Astrocyte (in vitro differentiated cells and primary cell): ENCODE measurements around the gene WDR81. TPM values are rescaled to one million over a fixed set of nuclear protein-coding genes. Genes with fewer than 3 reads are reported as not detected.
A peak's percentile ranks its signal among the peaks of the same experiment; 100 is the strongest.

Experiments used
- DNase-seq: peaks from one replicate; pipeline ENCODE4 v3.0.0-alpha.2; 2010; ENCODE audit warnings: low read depth
- FAIRE-seq: peaks from 2 replicates; lab custom pipeline; 2011; peaks lifted over from hg19 to GRCh38; lab: Jason Lieb, UNC
- H2AFZ ChIP-seq: 2 replicates; pipeline ENCODE4 v1.6.0; 2012; ENCODE audit warnings: low read depth, low read length, inconsistent platforms
- H3K27ac ChIP-seq: 2 replicates; pipeline ENCODE4 v1.5.1; 2011; ENCODE audit warnings: low read depth, low read length, inconsistent platforms
- H3K27me3 ChIP-seq: 2 replicates; pipeline ENCODE4 v1.6.0; 2011; ENCODE audit warnings: low read length, inconsistent platforms; ENCODE audit not compliant: insufficient read depth
- H3K36me3 ChIP-seq: 2 replicates; pipeline ENCODE4 v1.5.1; 2011; ENCODE audit warnings: low read length, inconsistent platforms; ENCODE audit not compliant: insufficient read depth
- H3K4me1 ChIP-seq: 2 replicates; pipeline ENCODE4 v1.5.1; 2011; ENCODE audit warnings: low read length, inconsistent platforms; ENCODE audit not compliant: insufficient read depth
- H3K4me2 ChIP-seq: 2 replicates; pipeline ENCODE4 v1.6.0; 2012; ENCODE audit warnings: low read length, inconsistent platforms
- H3K4me3 ChIP-seq: 2 replicates; pipeline ENCODE4 v1.5.1; 2011; ENCODE audit warnings: low read depth, mild to moderate bottlenecking, low read length, inconsistent platforms; ENCODE audit not compliant: insufficient read depth
- H3K79me2 ChIP-seq: 2 replicates; pipeline ENCODE4 v1.6.0; 2012; ENCODE audit warnings: mild to moderate bottlenecking, low read length, inconsistent platforms; ENCODE audit not compliant: insufficient read depth
- H3K9ac ChIP-seq: 2 replicates; pipeline ENCODE4 v1.6.0; 2012; ENCODE audit warnings: mild to moderate bottlenecking, low read length, inconsistent platforms
- H3K9me3 ChIP-seq: 2 replicates; pipeline ENCODE4 v1.5.1; 2012; ENCODE audit warnings: low read depth, mild to moderate bottlenecking, low read length, inconsistent platforms; ENCODE audit not compliant: insufficient read depth
- H4K20me1 ChIP-seq: 2 replicates; pipeline ENCODE4 v1.6.0; 2012; ENCODE audit warnings: low read length, inconsistent platforms; ENCODE audit not compliant: insufficient read depth
- H3K27ac Mint-ChIP-seq: one replicate; pipeline ENCODE4 v1.8.0; 2021; ENCODE audit warnings: mild to moderate bottlenecking, mixed read lengths; ENCODE audit not compliant: unreplicated experiment
- H3K27me3 Mint-ChIP-seq: one replicate; pipeline ENCODE4 v1.8.0; 2021; ENCODE audit warnings: low read depth, mixed read lengths; ENCODE audit not compliant: unreplicated experiment
- H3K36me3 Mint-ChIP-seq: one replicate; pipeline ENCODE4 v1.8.0; 2021; ENCODE audit warnings: low read depth, mixed read lengths; ENCODE audit not compliant: unreplicated experiment
- H3K4me1 Mint-ChIP-seq: one replicate; pipeline ENCODE4 v1.8.0; 2021; ENCODE audit warnings: low read depth, mixed read lengths; ENCODE audit not compliant: unreplicated experiment
- H3K4me3 Mint-ChIP-seq: one replicate; pipeline ENCODE4 v1.8.0; 2021; ENCODE audit warnings: mild to moderate bottlenecking, moderate library complexity, mixed read lengths; ENCODE audit not compliant: unreplicated experiment
- H3K9me3 Mint-ChIP-seq: one replicate; pipeline ENCODE4 v1.8.0; 2021; ENCODE audit warnings: mild to moderate bottlenecking, mixed read lengths; ENCODE audit not compliant: unreplicated experiment
- EZH2 ChIP-seq: IDR thresholded peaks from 2 replicates; pipeline ENCODE4 v1.6.1; 2012; ENCODE audit warnings: mild to moderate bottlenecking, low read length, inconsistent platforms; ENCODE audit not compliant: insufficient read depth
- total RNA-seq: library from RNA; stranded (reverse); gene quantifications from 2 replicates; pipeline ENCODE4 v1.2.1, GENCODE V29; 2021
- TF ChIP-seq, protein P1 (sequence below): IDR thresholded peaks from 2 replicates; pipeline ENCODE4 v1.5.1; 2011; ENCODE audit warnings: low read depth, mild to moderate bottlenecking, inconsistent platforms, low read length, moderate library complexity; ENCODE audit not compliant: insufficient read depth

Gene WDR81
- total RNA-seq, 1 donor from 2014 or later = 12.3 TPM

DNA sequence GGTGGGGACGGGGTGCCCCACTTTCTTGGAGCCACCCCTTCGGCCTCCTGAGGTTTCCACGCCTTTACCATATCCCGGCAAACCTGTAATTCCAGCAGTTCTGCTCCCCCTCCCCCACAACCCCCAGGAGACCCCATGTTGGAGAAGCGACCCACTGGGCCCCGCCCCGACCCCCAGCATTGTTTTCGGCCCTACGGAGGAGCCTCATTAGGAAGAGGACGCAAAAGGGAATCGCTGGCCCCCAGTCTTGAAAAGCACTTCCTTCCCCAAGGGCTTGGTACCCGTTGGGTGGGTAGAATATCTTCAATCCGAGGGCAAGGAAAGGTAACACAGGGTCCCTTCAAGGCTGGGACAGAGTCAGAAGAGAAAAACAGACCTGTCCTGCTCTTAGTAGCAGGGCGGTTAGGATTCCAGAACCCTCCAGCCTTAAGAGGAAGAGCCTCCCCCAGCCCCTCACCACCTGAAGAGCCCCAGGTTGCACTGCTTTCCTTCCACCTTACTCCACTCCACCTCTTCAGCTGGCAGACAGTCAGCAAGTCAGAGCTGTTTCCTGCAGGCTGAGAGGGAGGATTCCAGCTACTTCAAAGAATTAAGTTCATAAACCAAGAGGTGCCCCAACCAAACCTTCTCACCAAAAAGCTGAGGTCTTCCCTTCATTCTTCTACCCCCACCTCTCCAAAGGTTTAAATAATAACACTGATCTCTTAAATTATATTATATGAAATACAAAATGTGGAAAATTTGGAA lies 13.5 kb upstream of the WDR81 start:
- FAIRE-seq (no peak), DNase-seq (no peak)
- Histone ChIP-seq H3K27ac (peak overlapping the region; percentile 11), H2AFZ (no peak overlapping the region), H3K4me1 (peaks cover 23% of the 10 kb centered on the region), H3K27me3 (no peaks in the 10 kb centered on the region), H3K79me2 (peaks cover 53% of the 10 kb centered on the region), H3K9ac (peak overlapping the region; percentile 68), H3K4me2 (peak overlapping the region; percentile 97), H3K4me3 (peak overlapping the region; percentile 60), H3K9me3 (no peaks in the 10 kb centered on the region), H4K20me1 (peaks cover 58% of the 10 kb centered on the region), H3K36me3 (peaks cover 31% of the 10 kb centered on the region)
- Mint-ChIP-seq H3K9me3 (no peaks in the 10 kb centered on the region), H3K27ac (peak overlapping the region; percentile 66), H3K27me3 (no peaks in the 10 kb centered on the region), H3K4me1 (peaks cover 25% of the 10 kb centered on the region), H3K36me3 (peaks cover 22% of the 10 kb centered on the region), H3K4me3 (peak overlapping the region; percentile 96)
- TF ChIP-seq EZH2 = no peak
- TF ChIP-seq, protein P1, sequence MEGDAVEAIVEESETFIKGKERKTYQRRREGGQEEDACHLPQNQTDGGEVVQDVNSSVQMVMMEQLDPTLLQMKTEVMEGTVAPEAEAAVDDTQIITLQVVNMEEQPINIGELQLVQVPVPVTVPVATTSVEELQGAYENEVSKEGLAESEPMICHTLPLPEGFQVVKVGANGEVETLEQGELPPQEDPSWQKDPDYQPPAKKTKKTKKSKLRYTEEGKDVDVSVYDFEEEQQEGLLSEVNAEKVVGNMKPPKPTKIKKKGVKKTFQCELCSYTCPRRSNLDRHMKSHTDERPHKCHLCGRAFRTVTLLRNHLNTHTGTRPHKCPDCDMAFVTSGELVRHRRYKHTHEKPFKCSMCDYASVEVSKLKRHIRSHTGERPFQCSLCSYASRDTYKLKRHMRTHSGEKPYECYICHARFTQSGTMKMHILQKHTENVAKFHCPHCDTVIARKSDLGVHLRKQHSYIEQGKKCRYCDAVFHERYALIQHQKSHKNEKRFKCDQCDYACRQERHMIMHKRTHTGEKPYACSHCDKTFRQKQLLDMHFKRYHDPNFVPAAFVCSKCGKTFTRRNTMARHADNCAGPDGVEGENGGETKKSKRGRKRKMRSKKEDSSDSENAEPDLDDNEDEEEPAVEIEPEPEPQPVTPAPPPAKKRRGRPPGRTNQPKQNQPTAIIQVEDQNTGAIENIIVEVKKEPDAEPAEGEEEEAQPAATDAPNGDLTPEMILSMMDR = no peak

- Histone ChIP-seq H3K4me1 (peaks cover 23% of the 10 kb centered on the region), H3K9me3 (no peaks in the 10 kb centered on the region), H3K9ac (no peak overlapping the region), H3K4me3 (no peak overlapping the region), H4K20me1 (peaks cover 58% of the 10 kb centered on the region), H3K36me3 (peaks cover 31% of the 10 kb centered on the region), H2AFZ (no peak overlapping the region), H3K4me2 (peak overlapping the region; percentile 97), H3K79me2 (peaks cover 54% of the 10 kb centered on the region), H3K27ac (no peak overlapping the region), H3K27me3 (no peaks in the 10 kb centered on the region)
- TF ChIP-seq, protein P1 = no peak
- TF ChIP-seq EZH2 = no peak
- Mint-ChIP-seq H3K27me3 (no peaks in the 10 kb centered on the region), H3K9me3 (no peaks in the 10 kb centered on the region), H3K27ac (peak overlapping the region; percentile 47), H3K36me3 (peaks cover 22% of the 10 kb centered on the region), H3K4me1 (peaks cover 25% of the 10 kb centered on the region), H3K4me3 (peak overlapping the region; percentile 96)
- DNase-seq (no peak), FAIRE-seq (no peak)
These were observed 12.7 kb upstream of the WDR81 start for GRCh38 chr17:1711804-1712203.

DNA sequence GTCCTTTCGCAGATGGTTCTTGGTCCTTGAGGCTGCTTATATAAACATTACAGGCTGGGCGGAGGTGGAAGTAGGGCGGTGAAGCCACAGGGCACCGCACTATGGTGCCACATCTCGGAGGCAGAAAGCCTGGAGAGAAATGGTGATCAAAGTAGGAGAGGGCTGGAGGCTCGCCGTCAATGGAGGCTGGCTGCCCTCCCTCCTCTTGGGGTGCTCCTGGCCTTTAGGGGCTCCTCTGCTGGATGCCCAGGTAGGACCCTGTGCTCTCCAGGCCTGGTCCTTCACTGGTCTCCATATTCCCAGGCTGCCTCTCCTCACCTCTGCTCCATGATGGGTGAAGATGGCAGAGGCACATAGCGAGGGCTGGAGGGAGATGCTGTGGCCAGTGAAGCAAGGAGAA lies 12.2 kb upstream of the WDR81 start:
- H3K27ac Mint-ChIP-seq = no peak overlapping the region
- Histone ChIP-seq H3K27me3 (no peaks in the 10 kb centered on the region), H4K20me1 (peaks cover 55% of the 10 kb centered on the region), H3K27ac (no peak overlapping the region), H3K4me2 (peak overlapping the region; percentile 97), H3K9me3 (no peaks in the 10 kb centered on the region), H3K4me3 (peak overlapping the region; percentile 80), H3K4me1 (peaks cover 23% of the 10 kb centered on the region), H3K9ac (peak overlapping the region; percentile 87), H3K79me2 (peaks cover 54% of the 10 kb centered on the region), H2AFZ (no peak overlapping the region), H3K36me3 (peaks cover 31% of the 10 kb centered on the region)
- TF ChIP-seq, protein P1 = no peak
- TF ChIP-seq EZH2 = no peak
- no peaks in the 10 kb centered on the region for H3K27me3 Mint-ChIP-seq
- H3K36me3 Mint-ChIP-seq = peaks cover 22% of the 10 kb centered on the region
- H3K4me1 Mint-ChIP-seq = peaks cover 25% of the 10 kb centered on the region
- DNase-seq = no peak
- H3K4me3 Mint-ChIP-seq = peak overlapping the region; percentile 96
- FAIRE-seq = no peak
- H3K9me3 Mint-ChIP-seq = no peaks in the 10 kb centered on the region
